HG02840 (cell line): ENCODE results near the gene TBC1D2B.

Experiments used
- ATAC-seq: cut with Tn5 transposase; IDR thresholded peaks from one replicate; pipeline ENCODE4 v1.9.1; 2021; ENCODE audit warnings: mild to moderate bottlenecking, moderate library complexity, moderate number of reproducible peaks; ENCODE audit not compliant: unreplicated experiment, low FRiP score

Gene TBC1D2B

GRCh38 chr15:78057803-78058202, 19.7 kb downstream of the TBC1D2B start:
- ATAC-seq, result no peak

GRCh38 chr15:78056714-78057269, 20.7 kb downstream of the TBC1D2B start:
- ATAC-seq, result no peak

GRCh38 chr15:78055919-78056713, 21.4 kb downstream of the TBC1D2B start:
- no peak for ATAC-seq

- no peak for ATAC-seq
Measured at GRCh38 chr15:78054966-78055365, 22.5 kb downstream of the TBC1D2B start.

- ATAC-seq, result no peak
Measured at GRCh38 chr15:78054518-78054917, 23.0 kb downstream of the TBC1D2B start.

GRCh38 chr15:78052545-78052944, 25.0 kb downstream of the TBC1D2B start:
- ATAC-seq, result no peak

GRCh38 chr15:78052001-78052401, 25.5 kb downstream of the TBC1D2B start:
- ATAC-seq, result no peak

GRCh38 chr15:78051596-78051995, 25.9 kb downstream of the TBC1D2B start:
- ATAC-seq, result no peak

GRCh38 chr15:78050826-78051225, 26.7 kb downstream of the TBC1D2B start:
- ATAC-seq, result no peak

- ATAC-seq, result peak; percentile 29
Measured at GRCh38 chr15:78050441-78050809, 27.1 kb downstream of the TBC1D2B start.

- ATAC-seq, result peak; percentile 58
Measured at GRCh38 chr15:78049691-78050440, 27.6 kb downstream of the TBC1D2B start.

- no peak for ATAC-seq
Measured at GRCh38 chr15:78048628-78048920, 28.9 kb downstream of the TBC1D2B start.

- ATAC-seq, result no peak
Measured at GRCh38 chr15:78047761-78048627, 29.5 kb downstream of the TBC1D2B start.

GRCh38 chr15:78046796-78047341, 30.6 kb downstream of the TBC1D2B start:
- no peak for ATAC-seq

GRCh38 chr15:78045189-78045588, 32.3 kb downstream of the TBC1D2B start:
- ATAC-seq, result no peak

GRCh38 chr15:78044407-78045155, 32.9 kb downstream of the TBC1D2B start:
- ATAC-seq, result no peak

GRCh38 chr15:78041946-78042345, 35.6 kb downstream of the TBC1D2B start:
- ATAC-seq, result no peak

- ATAC-seq, result no peak
Measured at GRCh38 chr15:78040653-78041244, 36.8 kb downstream of the TBC1D2B start.

GRCh38 chr15:78038585-78039247, 38.8 kb downstream of the TBC1D2B start:
- no peak for ATAC-seq
